ENCODE data around the gene IFT57. TPM values are rescaled to one million over a fixed set of nuclear protein-coding genes. Genes with fewer than 3 reads are reported as not detected.

The IFT57 gene
- total RNA-seq, 2 experiments from 2014 or later, result 29.4 to 29.6 TPM

GRCh38 chr3:108133048-108133369 is 89.2 kb downstream of the IFT57 start:
- peaks cover 4% of the 10 kb centered on the region for H3K9me3 Mint-ChIP-seq
- H3K4me1 Mint-ChIP-seq (ENCODE audit: low read depth), result peaks cover 91% of the 10 kb centered on the region
- CTCF ChIA-PET, result interaction anchor here (1.0 to 1.5 kb wide), 5 partner anchors 9 to 344 kb away, joined by 3 to 4 read pairs (median 4); no protein-coding TSS in a partner anchor
- intact Hi-C loops (cut with micrococcal nuclease), result loop anchor here (5.0 kb wide), 2 partner anchors 254 to 704 kb away; no protein-coding TSS in a partner anchor
- POLR2A ChIA-PET, result interaction anchor here (0.8 to 2.8 kb wide), 4 partner anchors 7 to 44 kb away, joined by 3 to 15 read pairs (median 6); no protein-coding TSS in a partner anchor
- peaks cover 78% of the 10 kb centered on the region for H3K36me3 Mint-ChIP-seq
- no peak for DNase-seq
- peak overlapping the region; percentile 33 for H3K4me3 Mint-ChIP-seq
- peak overlapping the region; percentile 85 for H3K27ac Mint-ChIP-seq
- H3K27me3 Mint-ChIP-seq, result no peaks in the 10 kb centered on the region

- ChIA-PET POLR2A (interaction anchor here (1.0 to 1.4 kb wide), 4 partner anchors 40 to 257 kb away, joined by 3 to 21 read pairs (median 4); partner anchors contain the start of gene IFT57), CTCF (interaction anchor here (1.2 to 1.3 kb wide), 3 partner anchors 42 to 346 kb away, joined by 3 to 5 read pairs (median 4); no protein-coding TSS in a partner anchor)
- intact Hi-C loops (cut with micrococcal nuclease), result loop anchor here (1.0 to 5.0 kb wide), 3 partner anchors 162 to 706 kb away; no protein-coding TSS in a partner anchor
Observed at GRCh38 chr3:108131475-108132134, 90.6 kb downstream of the IFT57 start.

GRCh38 chr3:108130701-108131474 is 91.3 kb downstream of the IFT57 start:
- intact Hi-C loops (cut with micrococcal nuclease), result loop anchor here (1.0 to 5.0 kb wide), 3 partner anchors 162 to 706 kb away; no protein-coding TSS in a partner anchor
- H3K27ac Mint-ChIP-seq, result peak overlapping the region; percentile 85
- peak overlapping the region; percentile 33 for H3K4me3 Mint-ChIP-seq
- POLR2A ChIA-PET, result interaction anchor here (0.7 to 1.4 kb wide), 6 partner anchors 12 to 458 kb away, joined by 3 to 21 read pairs (median 4); partner anchors contain the start of genes CIP2A, DZIP3 and IFT57
- H3K4me1 Mint-ChIP-seq (ENCODE audit: low read depth), result peaks cover 88% of the 10 kb centered on the region
- DNase-seq, result no peak
- peaks cover 71% of the 10 kb centered on the region for H3K36me3 Mint-ChIP-seq
- CTCF ChIA-PET, result interaction anchor here (1.3 kb wide), 2 partner anchors 41 to 347 kb away, joined by 4 to 5 read pairs; no protein-coding TSS in a partner anchor
- no peaks in the 10 kb centered on the region for H3K27me3 Mint-ChIP-seq
- peaks cover 4% of the 10 kb centered on the region for H3K9me3 Mint-ChIP-seq

More at GRCh38 chr3:108131475-108132134, 90.6 kb downstream of the IFT57 start:
- H3K27me3 Mint-ChIP-seq, result no peaks in the 10 kb centered on the region
- peak overlapping the region; percentile 85 for H3K27ac Mint-ChIP-seq
- H3K36me3 Mint-ChIP-seq, result peaks cover 73% of the 10 kb centered on the region
- H3K9me3 Mint-ChIP-seq, result peaks cover 4% of the 10 kb centered on the region
- DNase-seq, result no peak
- H3K4me3 Mint-ChIP-seq, result peak overlapping the region; percentile 33
- H3K4me1 Mint-ChIP-seq (ENCODE audit: low read depth), result peaks cover 89% of the 10 kb centered on the region

- ChIA-PET CTCF (interaction anchor here (1.3 kb wide), 2 partner anchors 41 to 348 kb away, joined by 4 to 5 read pairs; no protein-coding TSS in a partner anchor), POLR2A (interaction anchor here (0.7 to 9.4 kb wide), 6 partner anchors 12 to 459 kb away, joined by 3 to 147 read pairs (median 4); partner anchors contain the start of genes CD47, CIP2A, DZIP3 and IFT57)
- H3K36me3 Mint-ChIP-seq, result peaks cover 71% of the 10 kb centered on the region
- H3K9me3 Mint-ChIP-seq, result peaks cover 4% of the 10 kb centered on the region
- peak overlapping the region; percentile 43 for H3K4me3 Mint-ChIP-seq
- intact Hi-C loops (cut with micrococcal nuclease), result loop anchor here (5.0 kb wide), 2 partner anchors 257 to 707 kb away; no protein-coding TSS in a partner anchor
- peak overlapping the region; percentile 85 for H3K27ac Mint-ChIP-seq
- DNase-seq, result no peak
- H3K4me1 Mint-ChIP-seq (ENCODE audit: low read depth), result peaks cover 84% of the 10 kb centered on the region
- H3K27me3 Mint-ChIP-seq, result no peaks in the 10 kb centered on the region
Observed at GRCh38 chr3:108130236-108130635, 92.0 kb downstream of the IFT57 start.

GRCh38 chr3:108127301-108127988 is 94.8 kb downstream of the IFT57 start:
- peak overlapping the region; percentile 99 for H3K27ac Mint-ChIP-seq
- DNase-seq, result peak; percentile 77
- peaks cover 77% of the 10 kb centered on the region for H3K4me1 Mint-ChIP-seq (ENCODE audit: low read depth)
- H3K9me3 Mint-ChIP-seq, result peaks cover 4% of the 10 kb centered on the region
- intact Hi-C loops (cut with micrococcal nuclease), result loop anchor here (5.0 kb wide), 1 partner anchor 140 kb away; no protein-coding TSS in a partner anchor
- H3K36me3 Mint-ChIP-seq, result peaks cover 49% of the 10 kb centered on the region
- ChIA-PET CTCF (interaction anchor here (0.8 to 1.7 kb wide), 2 partner anchors 34 to 200 kb away, joined by 3 to 5 read pairs; no protein-coding TSS in a partner anchor), POLR2A (interaction anchor here (0.6 to 9.4 kb wide), 4 partner anchors 10 to 247 kb away, joined by 4 to 147 read pairs (median 4); partner anchors contain the start of gene CD47)
- H3K27me3 Mint-ChIP-seq, result no peaks in the 10 kb centered on the region
- peak overlapping the region; percentile 86 for H3K4me3 Mint-ChIP-seq

- no peaks in the 10 kb centered on the region for H3K27me3 Mint-ChIP-seq
- peaks cover 66% of the 10 kb centered on the region for H3K4me1 Mint-ChIP-seq (ENCODE audit: low read depth)
- ChIA-PET POLR2A (interaction anchor here (0.7 to 9.4 kb wide), 6 partner anchors 7 to 184 kb away, joined by 3 to 147 read pairs (median 5); partner anchors contain the start of genes CD47 and HHLA2), CTCF (interaction anchor here (1.5 to 1.7 kb wide), 3 partner anchors 36 to 198 kb away, joined by 5 to 7 read pairs (median 5); no protein-coding TSS in a partner anchor)
- intact Hi-C loops (cut with micrococcal nuclease), result loop anchor here (5.0 kb wide), 1 partner anchor 139 kb away; no protein-coding TSS in a partner anchor
- H3K27ac Mint-ChIP-seq, result peak overlapping the region; percentile 99
- no peak for DNase-seq
- H3K9me3 Mint-ChIP-seq, result peaks cover 4% of the 10 kb centered on the region
- peak overlapping the region; percentile 91 for H3K4me3 Mint-ChIP-seq
- H3K36me3 Mint-ChIP-seq, result peaks cover 39% of the 10 kb centered on the region
Observed at GRCh38 chr3:108126348-108126747, 95.9 kb downstream of the IFT57 start.

GRCh38 chr3:108125550-108126071 is 96.6 kb downstream of the IFT57 start:
- ChIA-PET POLR2A (interaction anchor here (0.7 to 9.4 kb wide), 7 partner anchors 8 to 187 kb away, joined by 3 to 147 read pairs (median 4); partner anchors contain the start of genes CD47 and HHLA2), CTCF (interaction anchor here (1.4 to 1.7 kb wide), 5 partner anchors 25 to 198 kb away, joined by 4 to 7 read pairs (median 5); no protein-coding TSS in a partner anchor)
- Mint-ChIP-seq H3K27me3 (no peaks in the 10 kb centered on the region), H3K4me3 (peak overlapping the region; percentile 91), H3K36me3 (peaks cover 37% of the 10 kb centered on the region), H3K9me3 (peaks cover 4% of the 10 kb centered on the region), H3K27ac (peak overlapping the region; percentile 99), H3K4me1 (ENCODE audit: low read depth) (peaks cover 59% of the 10 kb centered on the region)
- DNase-seq, result peak; percentile 76
- intact Hi-C loops (cut with micrococcal nuclease), result loop anchor here (1.0 to 5.0 kb wide), 8 partner anchors 9 to 603 kb away; partner anchors contain the start of genes BBX, CIP2A, DZIP3 and HHLA2

- no peak for DNase-seq
- Mint-ChIP-seq H3K27me3 (no peaks in the 10 kb centered on the region), H3K4me3 (peak overlapping the region; percentile 91), H3K36me3 (peaks cover 37% of the 10 kb centered on the region), H3K27ac (peak overlapping the region; percentile 99), H3K9me3 (peaks cover 4% of the 10 kb centered on the region), H3K4me1 (ENCODE audit: low read depth) (peaks cover 54% of the 10 kb centered on the region)
- ChIA-PET POLR2A (interaction anchor here (0.7 to 9.4 kb wide), 7 partner anchors 9 to 187 kb away, joined by 3 to 147 read pairs (median 4); partner anchors contain the start of genes CD47 and HHLA2), CTCF (interaction anchor here (1.3 to 1.7 kb wide), 5 partner anchors 24 to 39 kb away, joined by 3 to 7 read pairs (median 4); no protein-coding TSS in a partner anchor)
- intact Hi-C loops (cut with micrococcal nuclease), result loop anchor here (1.0 to 5.0 kb wide), 8 partner anchors 9 to 602 kb away; partner anchors contain the start of genes BBX, CIP2A, DZIP3 and HHLA2
Observed at GRCh38 chr3:108125153-108125543, 97.1 kb downstream of the IFT57 start.

GRCh38 chr3:108124337-108125152 is 97.7 kb downstream of the IFT57 start:
- DNase-seq, result peak; percentile 84
- Mint-ChIP-seq H3K36me3 (peaks cover 34% of the 10 kb centered on the region), H3K9me3 (peaks cover 4% of the 10 kb centered on the region), H3K4me1 (ENCODE audit: low read depth) (peaks cover 55% of the 10 kb centered on the region), H3K27ac (peak overlapping the region; percentile 99), H3K4me3 (peak overlapping the region; percentile 91), H3K27me3 (no peaks in the 10 kb centered on the region)
- CTCF ChIA-PET, result interaction anchor here (1.0 to 1.7 kb wide), 6 partner anchors 9 to 197 kb away, joined by 3 to 4 read pairs (median 4); no protein-coding TSS in a partner anchor
- POLR2A ChIA-PET, result interaction anchor here (1.0 to 9.4 kb wide), 5 partner anchors 9 to 98 kb away, joined by 3 to 147 read pairs (median 4); partner anchors contain the start of gene CD47
- intact Hi-C loops (cut with micrococcal nuclease), result loop anchor here (1.0 to 5.0 kb wide), 10 partner anchors 10 to 602 kb away; partner anchors contain the start of genes BBX, CIP2A, DZIP3 and HHLA2
